VCaP (cell line): Measurements from ENCODE around the gene CHRFAM7A.
"Not testable (repeated sequence)": the region's sequence is repeated elsewhere in the genome, so short reads cannot be mapped to it uniquely, and the experiment has no call there.

Experiments used
- H3K27ac ChIP-seq: fragments of 450-650 bp; 2 replicates; pipeline ENCODE4 v1.5.1; 2017

CHRFAM7A gene

GRCh38 chr15:30315704-30316103 lies 77.6 kb downstream of the CHRFAM7A start:
- not testable (repeated sequence) for H3K27ac ChIP-seq

DNA sequence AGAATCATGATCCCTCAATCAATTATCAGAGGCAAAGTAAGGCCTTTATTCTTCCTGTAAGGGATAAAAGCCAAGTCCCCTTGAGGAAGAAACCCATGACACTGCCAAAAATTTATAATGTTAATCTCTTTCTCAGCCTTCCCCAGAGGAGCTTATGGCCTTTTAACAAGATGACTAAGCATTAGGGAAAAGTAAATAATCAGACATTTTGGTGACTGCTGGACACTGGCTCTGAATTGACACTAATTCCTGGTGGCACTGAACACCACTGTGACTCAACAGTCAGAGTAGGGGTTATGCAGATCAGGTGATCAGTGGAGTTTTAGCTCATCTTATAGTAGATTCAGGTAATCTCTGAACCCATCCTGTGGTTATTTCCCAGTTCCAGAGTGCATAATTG lies 82.8 kb downstream of the CHRFAM7A start:
- not testable (repeated sequence) for H3K27ac ChIP-seq
